ENCODE measurements around the gene BMAL2. TPM values are rescaled to one million over a fixed set of nuclear protein-coding genes. Genes with fewer than 3 reads are reported as not detected.
A peak's percentile ranks its signal among the peaks of the same experiment; 100 is the strongest.

Gene BMAL2
- total RNA-seq, 2 experiments from 2014 or later: 7.5 to 9.7 TPM

GRCh38 chr12:27331927-27332324 lies 710 bp upstream of the BMAL2 start:
- ChIA-PET CTCF (interaction anchor here (0.8 to 1.9 kb wide), 4 partner anchors 15 to 372 kb away, joined by 3 to 6 read pairs (median 4); no protein-coding TSS in a partner anchor), POLR2A (interaction anchor here (0.7 to 1.6 kb wide), 2 partner anchors 23 to 54 kb away, joined by 3 to 4 read pairs; no protein-coding TSS in a partner anchor)
- H3K4me1 Mint-ChIP-seq (ENCODE audit: low read depth): peaks cover 36% of the 10 kb centered on the region
- ATAC-seq: peak; percentile 9
- DNase-seq: no peak
- H3K27me3 Mint-ChIP-seq: peaks cover 35% of the 10 kb centered on the region
- H3K4me3 Mint-ChIP-seq: peak overlapping the region; percentile 85
- H3K27ac Mint-ChIP-seq: peak overlapping the region; percentile 84
- intact Hi-C loops (cut with micrococcal nuclease): loop anchor here (5.0 kb wide), 1 partner anchor 310 kb away; no protein-coding TSS in a partner anchor
- TF ChIP-seq CTCF (IDR thresholded peaks at IDR 0.05): no peak
- peaks cover 10% of the 10 kb centered on the region for H3K36me3 Mint-ChIP-seq (ENCODE audit: low read depth)
- H3K9me3 Mint-ChIP-seq: no peaks in the 10 kb centered on the region

GRCh38 chr12:27332407-27332713 lies 276 bp upstream of the BMAL2 start:
- TF ChIP-seq CTCF (IDR thresholded peaks at IDR 0.05): no peak
- peak overlapping the region; percentile 85 for H3K4me3 Mint-ChIP-seq
- CTCF ChIA-PET: interaction anchor here (1.0 to 1.9 kb wide), 3 partner anchors 15 to 372 kb away, joined by 3 to 6 read pairs (median 4); no protein-coding TSS in a partner anchor
- no peak for DNase-seq
- H3K4me1 Mint-ChIP-seq (ENCODE audit: low read depth): peaks cover 36% of the 10 kb centered on the region
- H3K27me3 Mint-ChIP-seq: peaks cover 37% of the 10 kb centered on the region
- H3K36me3 Mint-ChIP-seq (ENCODE audit: low read depth): peaks cover 9% of the 10 kb centered on the region
- ATAC-seq: no peak
- POLR2A ChIA-PET: interaction anchor here (0.6 kb wide), 1 partner anchor 373 kb away, joined by 3 read pairs; no protein-coding TSS in a partner anchor
- no peaks in the 10 kb centered on the region for H3K9me3 Mint-ChIP-seq
- intact Hi-C loops (cut with micrococcal nuclease): loop anchor here (5.0 kb wide), 1 partner anchor 310 kb away; no protein-coding TSS in a partner anchor
- peak overlapping the region; percentile 84 for H3K27ac Mint-ChIP-seq

GRCh38 chr12:27333403-27334009 lies 870 bp downstream of the BMAL2 start:
- ChIA-PET POLR2A (interaction anchor here (0.7 to 1.6 kb wide), 4 partner anchors 8 to 310 kb away, joined by 3 to 6 read pairs (median 4); no protein-coding TSS in a partner anchor), CTCF (interaction anchor here (1.5 to 1.7 kb wide), 2 partner anchors 51 to 317 kb away, joined by 5 to 7 read pairs; no protein-coding TSS in a partner anchor)
- DNase-seq: peak; percentile 64
- Mint-ChIP-seq H3K27ac (peak overlapping the region; percentile 84), H3K9me3 (no peaks in the 10 kb centered on the region), H3K4me3 (peak overlapping the region; percentile 91), H3K36me3 (ENCODE audit: low read depth) (peaks cover 2% of the 10 kb centered on the region), H3K27me3 (peaks cover 37% of the 10 kb centered on the region), H3K4me1 (ENCODE audit: low read depth) (peaks cover 39% of the 10 kb centered on the region)
- no peak for TF ChIP-seq CTCF (IDR thresholded peaks at IDR 0.05)
- ATAC-seq: peak; percentile 46
- intact Hi-C loops (cut with micrococcal nuclease): loop anchor here (5.0 kb wide), 1 partner anchor 309 kb away; no protein-coding TSS in a partner anchor

GRCh38 chr12:27334042-27334720 lies 1.5 kb downstream of the BMAL2 start:
- no peaks in the 10 kb centered on the region for H3K9me3 Mint-ChIP-seq
- H3K4me1 Mint-ChIP-seq (ENCODE audit: low read depth): peaks cover 36% of the 10 kb centered on the region
- DNase-seq: no peak
- intact Hi-C loops (cut with micrococcal nuclease): loop anchor here (5.0 kb wide), 1 partner anchor 308 kb away; no protein-coding TSS in a partner anchor
- H3K27ac Mint-ChIP-seq: no peak overlapping the region
- ATAC-seq: no peak
- peak overlapping the region; percentile 91 for H3K4me3 Mint-ChIP-seq
- ChIA-PET CTCF (interaction anchor here (1.5 to 1.7 kb wide), 2 partner anchors 50 to 318 kb away, joined by 5 to 7 read pairs; no protein-coding TSS in a partner anchor), POLR2A (interaction anchor here (0.8 to 1.6 kb wide), 3 partner anchors 13 to 310 kb away, joined by 3 to 6 read pairs (median 4); no protein-coding TSS in a partner anchor)
- H3K27me3 Mint-ChIP-seq: peaks cover 37% of the 10 kb centered on the region
- H3K36me3 Mint-ChIP-seq (ENCODE audit: low read depth): peaks cover 2% of the 10 kb centered on the region
- no peak for TF ChIP-seq CTCF (IDR thresholded peaks at IDR 0.05)
